ENCODE data around the gene ABHD13. TPM values are rescaled to one million over a fixed set of nuclear protein-coding genes. Genes with fewer than 3 reads are reported as not detected.

ABHD13 gene
- 10 to 100 TPM; 13.0 to 13.9 (median 13.5) TPM for polyA plus RNA-seq (ENCODE audit: insufficient read length in 3 of 3)
- long read RNA-seq, donor 1, full-length matches to known transcripts, result 17 of 17 reads
- long read RNA-seq, donor 1, partial matches to known transcripts, result 0 of 17 reads
- long read RNA-seq, donor 1, other reads (novel, unspliced or antisense), result 0 of 17 reads
- long read RNA-seq, donor 2, full-length matches to known transcripts, result 19 of 19 reads
- long read RNA-seq, donor 2, partial matches to known transcripts, result 0 of 19 reads
- long read RNA-seq, donor 2, other reads (novel, unspliced or antisense), result 0 of 19 reads
- long read RNA-seq, donor 3, full-length matches to known transcripts, result 15 of 15 reads
- long read RNA-seq, donor 3, partial matches to known transcripts, result 0 of 15 reads
- long read RNA-seq, donor 3, other reads (novel, unspliced or antisense), result 0 of 15 reads
- long read RNA-seq, donor 4, full-length matches to known transcripts, result 10 of 10 reads
- long read RNA-seq, donor 4, partial matches to known transcripts, result 0 of 10 reads
- long read RNA-seq, donor 4, other reads (novel, unspliced or antisense), result 0 of 10 reads
- long read RNA-seq, donor 5, full-length matches to known transcripts, result 7 of 7 reads
- long read RNA-seq, donor 5, partial matches to known transcripts, result 0 of 7 reads
- long read RNA-seq, donor 5, other reads (novel, unspliced or antisense), result 0 of 7 reads
- long read RNA-seq, donor 6, full-length matches to known transcripts, result 10 of 10 reads
- long read RNA-seq, donor 6, partial matches to known transcripts, result 0 of 10 reads
- long read RNA-seq, donor 6, other reads (novel, unspliced or antisense), result 0 of 10 reads
- long read RNA-seq, donor 7, full-length matches to known transcripts, result 15 of 15 reads
- long read RNA-seq, donor 7, partial matches to known transcripts, result 0 of 15 reads
- long read RNA-seq, donor 7, other reads (novel, unspliced or antisense), result 0 of 15 reads
- long read RNA-seq, donor 8, full-length matches to known transcripts, result 6 of 6 reads
- long read RNA-seq, donor 8, partial matches to known transcripts, result 0 of 6 reads
- long read RNA-seq, donor 8, other reads (novel, unspliced or antisense), result 0 of 6 reads
- long read RNA-seq, donor 9, full-length matches to known transcripts, result 17 of 17 reads
- long read RNA-seq, donor 9, partial matches to known transcripts, result 0 of 17 reads
- long read RNA-seq, donor 9, other reads (novel, unspliced or antisense), result 0 of 17 reads
- long read RNA-seq, donor 10, full-length matches to known transcripts, result 10 of 10 reads
- long read RNA-seq, donor 10, partial matches to known transcripts, result 0 of 10 reads
- long read RNA-seq, donor 10, other reads (novel, unspliced or antisense), result 0 of 10 reads
- long read RNA-seq, donor 11, full-length matches to known transcripts, result 9 of 9 reads
- long read RNA-seq, donor 11, partial matches to known transcripts, result 0 of 9 reads
- long read RNA-seq, donor 11, other reads (novel, unspliced or antisense), result 0 of 9 reads
- long read RNA-seq, donor 12, full-length matches to known transcripts, result 22 of 22 reads
- long read RNA-seq, donor 12, partial matches to known transcripts, result 0 of 22 reads
- long read RNA-seq, donor 12, other reads (novel, unspliced or antisense), result 0 of 22 reads
- long read RNA-seq, donor 13, full-length matches to known transcripts, result 7 of 7 reads
- long read RNA-seq, donor 13, partial matches to known transcripts, result 0 of 7 reads
- long read RNA-seq, donor 13, other reads (novel, unspliced or antisense), result 0 of 7 reads
- long read RNA-seq, donor 14, result 0 reads
- long read RNA-seq, donor 15, result 0 reads
- long read RNA-seq, donor 16, full-length matches to known transcripts, result 20 of 20 reads
- long read RNA-seq, donor 16, partial matches to known transcripts, result 0 of 20 reads
- long read RNA-seq, donor 16, other reads (novel, unspliced or antisense), result 0 of 20 reads

GRCh38 chr13:108218044-108218974, at the start of gene ABHD13:
Gene ABHD13, plus strand, starts transcription at chr13:108218392. Its CDS starts 10,827 bp downstream, at chr13:108229219.
- DNase-seq, result peak; percentile 93

- DNase-seq, result no peak
These were observed 49.3 kb upstream of the ABHD13 start for GRCh38 chr13:108168929-108169328.

GRCh38 chr13:108176685-108177274, 41.4 kb upstream of the ABHD13 start:
- DNase-seq, result no peak

- no peak for DNase-seq
These were observed 40.1 kb upstream of the ABHD13 start for GRCh38 chr13:108178078-108178477.

GRCh38 chr13:108182652-108183051, 35.5 kb upstream of the ABHD13 start:
- no peak for DNase-seq

GRCh38 chr13:108185223-108185622, 33.0 kb upstream of the ABHD13 start:
- no peak for DNase-seq

- no peak for DNase-seq
These were observed 29.9 kb upstream of the ABHD13 start for GRCh38 chr13:108188260-108188659.

GRCh38 chr13:108190897-108191296, 27.3 kb upstream of the ABHD13 start:
- no peak for DNase-seq

GRCh38 chr13:108193806-108194205, 24.4 kb upstream of the ABHD13 start:
- no peak for DNase-seq

GRCh38 chr13:108194435-108194936, 23.7 kb upstream of the ABHD13 start:
- DNase-seq, result no peak

GRCh38 chr13:108195146-108195545, 23.0 kb upstream of the ABHD13 start:
- no peak for DNase-seq

- no peak for DNase-seq
These were observed 22.3 kb upstream of the ABHD13 start for GRCh38 chr13:108195861-108196260.

GRCh38 chr13:108200781-108201398, 17.3 kb upstream of the ABHD13 start:
- no peak for DNase-seq

- DNase-seq, result no peak
These were observed 7.6 kb upstream of the ABHD13 start for GRCh38 chr13:108210551-108210950.

GRCh38 chr13:108212886-108213285, 5.3 kb upstream of the ABHD13 start:
- DNase-seq, result no peak

GRCh38 chr13:108213946-108214345, 4.2 kb upstream of the ABHD13 start:
- DNase-seq, result no peak

- DNase-seq, result no peak
These were observed 3.5 kb upstream of the ABHD13 start for GRCh38 chr13:108214441-108215271.
